Sigmoid colon (tissue), 7 donors: ENCODE data around the gene EFEMP2. TPM values are rescaled to one million over a fixed set of nuclear protein-coding genes. Genes with fewer than 3 reads are reported as not detected.

Experiments
- DNase-seq: peaks from one replicate; pipeline ENCODE4 v3.0.0-alpha.2; 2019
- H3K27ac ChIP-seq, 4 donors: fragments of 200-600 bp; sonication (generic); one replicate each; pipeline ENCODE4 v1.5.1; 2016 to 2019; ENCODE audit warnings: mild to moderate bottlenecking in 1 of 4
- H3K27me3 ChIP-seq, 3 donors: fragments of 200-600 bp; sonication (generic); one replicate each; pipeline ENCODE4 v1.5.1; 2019; ENCODE audit warnings: mild to moderate bottlenecking in 1 of 3
- H3K36me3 ChIP-seq, 4 donors: fragments of 200-600 bp; sonication (generic); one replicate each; pipeline ENCODE4 v1.5.1; 2016 to 2019
- H3K4me1 ChIP-seq, 4 donors: fragments of 200-600 bp; sonication (generic); one replicate each; pipeline ENCODE4 v1.5.1; 2017 to 2019
- H3K4me3 ChIP-seq, 4 donors: fragments of 200-600 bp; sonication (generic); one replicate each; pipeline ENCODE4 v1.5.1; 2017 to 2019; ENCODE audit warnings: mild to moderate bottlenecking in 2 of 4, moderate library complexity in 1 of 4
- H3K9me3 ChIP-seq, 4 donors: fragments of 200-600 bp in 3 of 4; sonication (generic) in 3 of 4; one replicate each; pipeline versions ENCODE4 v1.5.1 to v1.6.1; 2013 to 2019
- EP300 ChIP-seq, 4 donors: sonication (generic); formaldehyde crosslinking; IDR thresholded peaks; one replicate each; pipeline ENCODE4 v1.6.1; 2017; ENCODE audit warnings: antibody characterized with exemption in 4 of 4
- POLR2A ChIP-seq, 2 donors: fragments of 450-650 bp; IDR thresholded peaks; one replicate each; pipeline ENCODE4 v1.6.1; 2016; ENCODE audit warnings: antibody characterized with exemption in 2 of 2, mild to moderate bottlenecking in 2 of 2, moderate library complexity in 2 of 2
- POLR2AphosphoS5 ChIP-seq, 4 donors: sonication (generic); formaldehyde crosslinking; IDR thresholded peaks; one replicate each; pipeline ENCODE4 v1.6.1; 2017; ENCODE audit warnings: antibody characterized with exemption in 4 of 4
- WGBS, 2 donors: extraction: QIAGEN DNeasy Blood & Tissue Kit; methylation state at CpG; one replicate each; pipeline ENCODE4 v1.1.7; 2013; 5-methylcytosine and 5-hydroxymethylcytosine counted together
- intact Hi-C: fragments of 100-400 bp; cut with DNase I; formaldehyde crosslinking; loops from one replicate; pipeline ENCODE4 v1.15.1; 2023
- polyA plus RNA-seq, 3 donors: library from polyadenylated mRNA; stranded (reverse); fragments of 200-250 nt; gene quantifications; one replicate each; pipeline ENCODE4 v1.2.3, GENCODE V29; 2013
- total RNA-seq, 4 donors: library from RNA; depleted of rRNA; stranded (reverse); fragments of >200 nt; gene quantifications; one replicate each; pipeline ENCODE4 v1.1.0, GENCODE V29; 2016
- TF ChIP-seq, protein P1 (sequence below), 4 experiments: fragments of 450-650 bp in 3 of 4; fragments of 200-600 bp in 1 of 4; IDR thresholded peaks; one replicate each; pipeline ENCODE4 v1.5.1; 2016 to 2019; ENCODE audit warnings: antibody characterized with exemption in 4 of 4, mild to moderate bottlenecking in 3 of 4, moderate library complexity in 2 of 4
- donor health status: healthy with polysubstance abuse.
- donor health status: Bipolar disorder and iron deficiency.
- donor health status: healthy.

EFEMP2 gene
- total and polyA plus RNA-seq, 7 donors, result 8.6 to 120 (median 71.7) TPM

DNA sequence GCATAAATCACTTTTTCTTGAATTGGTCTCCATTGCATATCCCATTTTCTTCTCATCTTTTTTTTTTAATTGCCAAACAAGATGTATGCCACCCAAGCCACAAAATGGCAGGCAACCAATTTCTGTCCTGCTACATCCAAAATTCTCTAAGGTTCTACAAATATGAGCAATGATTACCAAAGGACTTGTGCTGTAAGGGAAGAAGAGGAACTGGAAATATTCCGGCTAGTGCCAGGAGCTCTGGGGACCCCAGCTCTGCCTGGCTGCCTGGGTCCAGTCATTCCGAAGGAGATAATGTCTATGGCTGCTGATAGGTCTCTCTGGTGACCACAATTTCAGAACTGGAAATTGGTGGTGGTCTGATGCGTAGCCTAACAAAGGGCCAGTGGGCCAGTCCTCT is 55.9 kb downstream of the EFEMP2 start:
- Histone ChIP-seq H3K4me3 (no peak overlapping the region), H3K4me1 (peaks cover 0 to 12% (median 8%) of the 10 kb centered on the region in 4 donors), H3K27ac (no peak overlapping the region), H3K27me3 (no peaks in the 10 kb centered on the region), H3K9me3 (no peaks in the 10 kb centered on the region), H3K36me3 (peaks cover 0 to 6% (median 0%) of the 10 kb centered on the region in 4 donors)
- intact Hi-C loops, result loop anchor here (10.0 kb wide), 1 partner anchor 192 kb away; no protein-coding TSS in a partner anchor
- TF ChIP-seq, protein P1, sequence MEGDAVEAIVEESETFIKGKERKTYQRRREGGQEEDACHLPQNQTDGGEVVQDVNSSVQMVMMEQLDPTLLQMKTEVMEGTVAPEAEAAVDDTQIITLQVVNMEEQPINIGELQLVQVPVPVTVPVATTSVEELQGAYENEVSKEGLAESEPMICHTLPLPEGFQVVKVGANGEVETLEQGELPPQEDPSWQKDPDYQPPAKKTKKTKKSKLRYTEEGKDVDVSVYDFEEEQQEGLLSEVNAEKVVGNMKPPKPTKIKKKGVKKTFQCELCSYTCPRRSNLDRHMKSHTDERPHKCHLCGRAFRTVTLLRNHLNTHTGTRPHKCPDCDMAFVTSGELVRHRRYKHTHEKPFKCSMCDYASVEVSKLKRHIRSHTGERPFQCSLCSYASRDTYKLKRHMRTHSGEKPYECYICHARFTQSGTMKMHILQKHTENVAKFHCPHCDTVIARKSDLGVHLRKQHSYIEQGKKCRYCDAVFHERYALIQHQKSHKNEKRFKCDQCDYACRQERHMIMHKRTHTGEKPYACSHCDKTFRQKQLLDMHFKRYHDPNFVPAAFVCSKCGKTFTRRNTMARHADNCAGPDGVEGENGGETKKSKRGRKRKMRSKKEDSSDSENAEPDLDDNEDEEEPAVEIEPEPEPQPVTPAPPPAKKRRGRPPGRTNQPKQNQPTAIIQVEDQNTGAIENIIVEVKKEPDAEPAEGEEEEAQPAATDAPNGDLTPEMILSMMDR (IDR thresholded peaks at IDR 0.05), result no peak
- TF ChIP-seq POLR2A (IDR thresholded peaks at IDR 0.05) (no peak), POLR2AphosphoS5 (IDR thresholded peaks at IDR 0.05) (no peak), EP300 (IDR thresholded peaks at IDR 0.05) (no peak)
- 93 to 95% methylated on average over 3 of the region's 3 CpGs for WGBS, 2 donors
- DNase-seq, result no peak

Other genes starting within 250 kb of the EFEMP2 start
- gene SIPA1, start 234.7 kb downstream of the EFEMP2 start, total RNA-seq, result 10 to 100 TPM; 19.9 to 30.7 (median 28.2) TPM
- 10 to 100 TPM; 20.3 to 53.6 (median 34.8) TPM for gene SIPA1, start 234.7 kb downstream of the EFEMP2 start, polyA plus RNA-seq
- gene RELA, start 209.9 kb downstream of the EFEMP2 start, total RNA-seq, result 10 to 100 TPM; 36.4 to 62.6 (median 46.9) TPM
- gene RELA, start 209.9 kb downstream of the EFEMP2 start, polyA plus RNA-seq, result 10 to 100 TPM; 33.6 to 45.6 (median 37.5) TPM
- gene KAT5, start 160.5 kb downstream of the EFEMP2 start, total RNA-seq, result 10 to 100 TPM; 58.4 to 92.7 (median 74.7) TPM
- 10 to 100 TPM; 51.1 to 81.0 (median 53.9) TPM for gene KAT5, start 160.5 kb downstream of the EFEMP2 start, polyA plus RNA-seq
- gene RNASEH2C, start 152.0 kb downstream of the EFEMP2 start, total RNA-seq, result 100 to 1,000 TPM; 120 to 168 (median 146) TPM
- 10 to 100 TPM; 45.6 to 68.1 (median 55.7) TPM for gene RNASEH2C, start 152.0 kb downstream of the EFEMP2 start, polyA plus RNA-seq
- 10 to 100 TPM in 2 of 4 donors, 1 to 10 TPM in 2; 6.6 to 13.3 (median 10.8) TPM for gene AP5B1, start 91.8 kb downstream of the EFEMP2 start, total RNA-seq
- 10 to 100 TPM in 1 of 3 donors, 1 to 10 TPM in 2; 6.6 to 14.6 (median 9.0) TPM for gene AP5B1, start 91.8 kb downstream of the EFEMP2 start, polyA plus RNA-seq
- not detected for gene OVOL1, start 85.7 kb downstream of the EFEMP2 start, total RNA-seq
- 10 to 100 TPM; 16.6 to 30.0 (median 22.7) TPM for gene OVOL1, start 85.7 kb downstream of the EFEMP2 start, polyA plus RNA-seq
- 1 to 10 TPM in 1 of 4 donors, under 1 TPM in 3; 0.27 to 1.2 (median 0.63) TPM for gene SNX32, start 38.8 kb downstream of the EFEMP2 start, total RNA-seq
- 1 to 10 TPM in 1 of 3 donors, under 1 TPM in 1, not detected in 1; 0.69 to 1.5 TPM for gene SNX32, start 38.8 kb downstream of the EFEMP2 start, polyA plus RNA-seq
- 100 to 1,000 TPM; 428 to 506 (median 487) TPM for gene CFL1, start 14.6 kb downstream of the EFEMP2 start, total RNA-seq
- 1,000 to 10,000 TPM; 1,456 to 2,165 (median 1,757) TPM for gene CFL1, start 14.6 kb downstream of the EFEMP2 start, polyA plus RNA-seq
- 10 to 100 TPM; 42.1 to 54.2 (median 45.2) TPM for gene MUS81, start 12.4 kb downstream of the EFEMP2 start, total RNA-seq
- gene MUS81, start 12.4 kb downstream of the EFEMP2 start, polyA plus RNA-seq, result 10 to 100 TPM; 33.5 to 61.8 (median 36.0) TPM
- gene CTSW, start 7.0 kb upstream of the EFEMP2 start, total RNA-seq, result under 1 TPM in 1 of 4 donors, not detected in 3; 0.82 TPM
- 1 to 10 TPM in 2 of 3 donors, not detected in 1; 2.3 to 3.1 TPM for gene CTSW, start 7.0 kb upstream of the EFEMP2 start, polyA plus RNA-seq
- 10 to 100 TPM; 37.5 to 60.7 (median 48.6) TPM for gene FIBP, start 15.7 kb upstream of the EFEMP2 start, total RNA-seq
- 10 to 100 TPM; 54.4 to 66.1 (median 58.3) TPM for gene FIBP, start 15.7 kb upstream of the EFEMP2 start, polyA plus RNA-seq
- gene CCDC85B, start 17.9 kb upstream of the EFEMP2 start, total RNA-seq, result 10 to 100 TPM; 57.1 to 73.6 (median 67.6) TPM
- 10 to 100 TPM in 2 of 3 donors, 1 to 10 TPM in 1; 4.2 to 31.6 (median 13.2) TPM for gene CCDC85B, start 17.9 kb upstream of the EFEMP2 start, polyA plus RNA-seq
- 10 to 100 TPM in 1 of 4 donors, 1 to 10 TPM in 1, under 1 TPM in 1, not detected in 1; 0.36 to 12.4 (median 2.8) TPM for gene FOSL1, start 27.6 kb upstream of the EFEMP2 start, total RNA-seq
- 1 to 10 TPM; 1.6 to 3.6 (median 2.9) TPM for gene FOSL1, start 27.6 kb upstream of the EFEMP2 start, polyA plus RNA-seq
- gene C11orf68, start 46.3 kb upstream of the EFEMP2 start, total RNA-seq, result 10 to 100 TPM; 22.1 to 36.3 (median 23.9) TPM
- gene C11orf68, start 46.3 kb upstream of the EFEMP2 start, polyA plus RNA-seq, result 10 to 100 TPM; 23.4 to 26.1 (median 24.0) TPM
- 100 to 1,000 TPM in 1 of 4 donors, 10 to 100 TPM in 3; 58.9 to 115 (median 79.2) TPM for gene DRAP1, start 46.6 kb upstream of the EFEMP2 start, total RNA-seq
- 10 to 100 TPM; 61.5 to 87.1 (median 77.5) TPM for gene DRAP1, start 46.6 kb upstream of the EFEMP2 start, polyA plus RNA-seq
- under 1 TPM in 1 of 4 donors, not detected in 3; 0.49 TPM for gene TSGA10IP, start 72.7 kb upstream of the EFEMP2 start, total RNA-seq
- gene TSGA10IP, start 72.7 kb upstream of the EFEMP2 start, polyA plus RNA-seq, result not detected
- gene SART1, start 88.9 kb upstream of the EFEMP2 start, total RNA-seq, result 10 to 100 TPM; 33.8 to 38.8 (median 37.0) TPM
- gene SART1, start 88.9 kb upstream of the EFEMP2 start, polyA plus RNA-seq, result 10 to 100 TPM; 22.2 to 50.0 (median 26.4) TPM
- 10 to 100 TPM; 19.4 to 23.9 (median 21.1) TPM for gene EIF1AD, start 129.4 kb upstream of the EFEMP2 start, total RNA-seq
- 10 to 100 TPM; 13.8 to 26.0 (median 14.3) TPM for gene EIF1AD, start 129.4 kb upstream of the EFEMP2 start, polyA plus RNA-seq
- gene BANF1, start 129.7 kb upstream of the EFEMP2 start, total RNA-seq, result 10 to 100 TPM; 40.4 to 76.4 (median 50.5) TPM
- gene BANF1, start 129.7 kb upstream of the EFEMP2 start, polyA plus RNA-seq, result 100 to 1,000 TPM; 113 to 150 (median 130) TPM
- not detected for gene CST6, start 139.2 kb upstream of the EFEMP2 start, total RNA-seq
- gene CST6, start 139.2 kb upstream of the EFEMP2 start, polyA plus RNA-seq, result 1 to 10 TPM in 1 of 3 donors, under 1 TPM in 1, not detected in 1; 0.10 to 1.2 TPM
- not detected for gene CATSPER1, start 153.7 kb upstream of the EFEMP2 start, total RNA-seq
- gene CATSPER1, start 153.7 kb upstream of the EFEMP2 start, polyA plus RNA-seq, result under 1 TPM in 1 of 3 donors, not detected in 2; 0.06 TPM
- gene GAL3ST3, start 176.4 kb upstream of the EFEMP2 start, total RNA-seq, result not detected
- gene GAL3ST3, start 176.4 kb upstream of the EFEMP2 start, polyA plus RNA-seq, result under 1 TPM in 1 of 3 donors, not detected in 2; 0.04 TPM
- gene SF3B2, start 179.6 kb upstream of the EFEMP2 start, total RNA-seq, result 100 to 1,000 TPM in 2 of 4 donors, 10 to 100 TPM in 2; 75.5 to 122 (median 102) TPM
- gene SF3B2, start 179.6 kb upstream of the EFEMP2 start, polyA plus RNA-seq, result 100 to 1,000 TPM in 1 of 3 donors, 10 to 100 TPM in 2; 71.7 to 119 (median 91.9) TPM
- 10 to 100 TPM; 16.3 to 75.9 (median 26.5) TPM for gene PACS1, start 197.5 kb upstream of the EFEMP2 start, total RNA-seq
- 10 to 100 TPM in 1 of 3 donors, 1 to 10 TPM in 2; 2.1 to 28.0 (median 5.4) TPM for gene PACS1, start 197.5 kb upstream of the EFEMP2 start, polyA plus RNA-seq